ENCODE data around the gene WDR81. TPM values are rescaled to one million over a fixed set of nuclear protein-coding genes. Genes with fewer than 3 reads are reported as not detected.
"Not testable (repeated sequence)": the region's sequence is repeated elsewhere in the genome, so short reads cannot be mapped to it uniquely, and the experiment has no call there.

Gene WDR81
- total RNA-seq, 3 donors from 2014 or later = 21.1 to 24.0 (median 21.5) TPM

- peaks cover 22% of the 10 kb centered on the region for H3K4me1 Mint-ChIP-seq (ENCODE audit: low read depth)
Measured at GRCh38 chr17:1708791-1709346, 15.6 kb upstream of the WDR81 start.

GRCh38 chr17:1709403-1709951 lies 15.0 kb upstream of the WDR81 start:
- H3K9me3 Mint-ChIP-seq = no peaks in the 10 kb centered on the region
- peaks cover 25% of the 10 kb centered on the region for H3K27me3 Mint-ChIP-seq (ENCODE audit: low read depth)
- H3K36me3 Mint-ChIP-seq (ENCODE audit: insufficient read depth) = peaks cover 5% of the 10 kb centered on the region
- ATAC-seq (peak in 1 of 2 donors; percentile 14), DNase-seq (no peak)
- peak overlapping the region; percentile 38 for H3K4me3 Mint-ChIP-seq
- peaks cover 24% of the 10 kb centered on the region for H3K4me1 Mint-ChIP-seq (ENCODE audit: low read depth)

More at GRCh38 chr17:1708791-1709346, 15.6 kb upstream of the WDR81 start:
- not testable (repeated sequence) for DNase-seq; H3K9me3 Mint-ChIP-seq; H3K36me3 Mint-ChIP-seq (ENCODE audit: insufficient read depth); ATAC-seq
- peak overlapping the region; percentile 35 for H3K4me3 Mint-ChIP-seq
- H3K27me3 Mint-ChIP-seq (ENCODE audit: low read depth) = peaks cover 25% of the 10 kb centered on the region

GRCh38 chr17:1709971-1710806 lies 14.3 kb upstream of the WDR81 start, which contains the start of gene TLCD2:
TSS of gene TLCD2 (minus strand) at chr17:1710377. CDS start at chr17:1710242, 135 bp downstream.
- Mint-ChIP-seq H3K9me3 (no peaks in the 10 kb centered on the region), H3K4me1 (ENCODE audit: low read depth) (peaks cover 27% of the 10 kb centered on the region), H3K4me3 (peak within 1 kb of the TSS; percentile 62), H3K27me3 (ENCODE audit: low read depth) (peaks cover 22% of the 10 kb centered on the region), H3K36me3 (ENCODE audit: insufficient read depth) (peaks cover 5% of the 10 kb centered on the region)
- DNase-seq = no peak
- peak; percentile 44 to 51 for ATAC-seq

GRCh38 chr17:1710807-1711553 lies 13.5 kb upstream of the WDR81 start:
- Mint-ChIP-seq H3K9me3 (no peaks in the 10 kb centered on the region), H3K4me1 (ENCODE audit: low read depth) (peaks cover 27% of the 10 kb centered on the region), H3K4me3 (peak overlapping the region; percentile 62), H3K27me3 (ENCODE audit: low read depth) (peaks cover 17% of the 10 kb centered on the region), H3K36me3 (ENCODE audit: insufficient read depth) (peaks cover 5% of the 10 kb centered on the region)
- no peak for ATAC-seq
- no peak for DNase-seq

- Mint-ChIP-seq H3K4me3 (no peak overlapping the region), H3K27me3 (ENCODE audit: low read depth) (peaks cover 14% of the 10 kb centered on the region), H3K4me1 (ENCODE audit: low read depth) (peaks cover 27% of the 10 kb centered on the region), H3K9me3 (no peaks in the 10 kb centered on the region), H3K36me3 (ENCODE audit: insufficient read depth) (peaks cover 5% of the 10 kb centered on the region)
- ATAC-seq = no peak
- DNase-seq = no peak
Measured at GRCh38 chr17:1711804-1712203, 12.7 kb upstream of the WDR81 start.

- ATAC-seq (no peak), DNase-seq (no peak)
- Mint-ChIP-seq H3K4me1 (ENCODE audit: low read depth) (peaks cover 28% of the 10 kb centered on the region), H3K9me3 (no peaks in the 10 kb centered on the region), H3K4me3 (no peak overlapping the region), H3K36me3 (ENCODE audit: insufficient read depth) (peaks cover 5% of the 10 kb centered on the region), H3K27me3 (ENCODE audit: low read depth) (peaks cover 12% of the 10 kb centered on the region)
Measured at GRCh38 chr17:1712271-1712670, 12.2 kb upstream of the WDR81 start.

GRCh38 chr17:1713160-1713877 lies 11.2 kb upstream of the WDR81 start:
- Mint-ChIP-seq H3K4me3 (peak overlapping the region; percentile 26), H3K4me1 (ENCODE audit: low read depth) (peaks cover 32% of the 10 kb centered on the region), H3K27me3 (ENCODE audit: low read depth) (peaks cover 5% of the 10 kb centered on the region), H3K36me3 (ENCODE audit: insufficient read depth) (peaks cover 5% of the 10 kb centered on the region), H3K9me3 (no peaks in the 10 kb centered on the region)
- ATAC-seq (no peak), DNase-seq (no peak)

GRCh38 chr17:1713878-1714426 lies 10.6 kb upstream of the WDR81 start:
- H3K27me3 Mint-ChIP-seq (ENCODE audit: low read depth) = peaks cover 2% of the 10 kb centered on the region
- DNase-seq (no peak), ATAC-seq (no peak)
- peak overlapping the region; percentile 73 for H3K4me3 Mint-ChIP-seq
- H3K9me3 Mint-ChIP-seq = no peaks in the 10 kb centered on the region
- peaks cover 5% of the 10 kb centered on the region for H3K36me3 Mint-ChIP-seq (ENCODE audit: insufficient read depth)
- H3K4me1 Mint-ChIP-seq (ENCODE audit: low read depth) = peaks cover 32% of the 10 kb centered on the region

GRCh38 chr17:1714427-1714979 lies 10.0 kb upstream of the WDR81 start:
- peaks cover 31% of the 10 kb centered on the region for H3K4me1 Mint-ChIP-seq (ENCODE audit: low read depth)
- DNase-seq (no peak), ATAC-seq (no peak)
- peak overlapping the region; percentile 76 for H3K4me3 Mint-ChIP-seq
- H3K27me3 Mint-ChIP-seq (ENCODE audit: low read depth) = no peaks in the 10 kb centered on the region
- peaks cover 5% of the 10 kb centered on the region for H3K36me3 Mint-ChIP-seq (ENCODE audit: insufficient read depth)
- no peaks in the 10 kb centered on the region for H3K9me3 Mint-ChIP-seq

- Mint-ChIP-seq H3K27me3 (ENCODE audit: low read depth) (no peaks in the 10 kb centered on the region), H3K4me1 (ENCODE audit: low read depth) (peaks cover 31% of the 10 kb centered on the region)
Measured at GRCh38 chr17:1714980-1715802, 9.3 kb upstream of the WDR81 start.

GRCh38 chr17:1715803-1716075 lies 8.8 kb upstream of the WDR81 start:
- ATAC-seq (no peak), DNase-seq (no peak)
- Mint-ChIP-seq H3K4me1 (ENCODE audit: low read depth) (peaks cover 29% of the 10 kb centered on the region), H3K36me3 (ENCODE audit: insufficient read depth) (peaks cover 5% of the 10 kb centered on the region), H3K9me3 (no peaks in the 10 kb centered on the region), H3K4me3 (peak overlapping the region; percentile 93), H3K27me3 (ENCODE audit: low read depth) (no peaks in the 10 kb centered on the region)

More at GRCh38 chr17:1714980-1715802, 9.3 kb upstream of the WDR81 start:
- H3K4me3 Mint-ChIP-seq = peak overlapping the region; percentile 76
- DNase-seq = peak; percentile 49
- H3K9me3 Mint-ChIP-seq = no peaks in the 10 kb centered on the region
- H3K36me3 Mint-ChIP-seq (ENCODE audit: insufficient read depth) = peaks cover 5% of the 10 kb centered on the region
- no peak for ATAC-seq

- Mint-ChIP-seq H3K4me1 (ENCODE audit: low read depth) (peaks cover 28% of the 10 kb centered on the region), H3K4me3 (peak overlapping the region; percentile 93), H3K27me3 (ENCODE audit: low read depth) (no peaks in the 10 kb centered on the region), H3K9me3 (no peaks in the 10 kb centered on the region), H3K36me3 (ENCODE audit: insufficient read depth) (peaks cover 5% of the 10 kb centered on the region)
- DNase-seq = peak; percentile 100
- ATAC-seq = peak; percentile 87 to 88
Measured at GRCh38 chr17:1716076-1716911, 8.2 kb upstream of the WDR81 start.

Data from activated T-cell treated with anti-CD3 and anti-CD28 coated beads, Interleukin-2, amount 50 U/mL, for 4 hours (primary cell).